T-cell (primary cell): ENCODE measurements around the gene LIM2. TPM values are rescaled to one million over a fixed set of nuclear protein-coding genes. Genes with fewer than 3 reads are reported as not detected.
"Not testable (repeated sequence)": the region's sequence is repeated elsewhere in the genome, so short reads cannot be mapped to it uniquely, and the experiment has no call there.

Experiments used
- ATAC-seq, 4 experiments: fragments of 200-7000 bp in 3 of 4; fragments of 150-1000 bp in 1 of 4; cut with Tn5 transposase; replicated peaks in 1 of 4; 1 replicate in 3 of 4; 2 replicates in 1 of 4; pipeline ENCODE4 v1.10.0; 2021; ENCODE audit warnings: moderate library complexity in 3 of 4, mild to moderate bottlenecking in 2 of 4, moderate number of reproducible peaks in 1 of 4
- CTCF ChIA-PET, 2 donors: fragments of 300-600 bp; sonication (Branson Sonifier 250); formaldehyde crosslinking; loops; one replicate each; lab custom pipeline; 2022; ENCODE audit warnings: antibody characterized with exemption in 2 of 2; lab: Charles Lee
- POLR2A ChIA-PET, 2 donors: fragments of 300-600 bp; sonication (Branson Sonifier 250); formaldehyde crosslinking; loops; one replicate each; lab custom pipeline; 2022; ENCODE audit warnings: antibody characterized with exemption in 2 of 2; lab: Charles Lee
- DNase-seq, 35 experiments: peaks; one replicate each; pipeline versions ENCODE4 v3.0.0 to v3.0.0-alpha.2; 2013 to 2023
- H3K27ac ChIP-seq: one replicate; pipeline ENCODE4 v1.5.1; 2013; ENCODE audit warnings: low read length
- H3K27me3 ChIP-seq, 2 experiments: replicated peaks in 1 of 2; 1 replicate in 1 of 2; 2 replicates in 1 of 2; pipeline versions ENCODE4 v1.6.1 to v1.7.0; 2013; ENCODE audit warnings: low read length in 1 of 2, mixed read lengths in 1 of 2; ENCODE audit not compliant: control insufficient read depth in 2 of 2, insufficient read depth in 2 of 2; ENCODE audit errors: extremely low read depth in 1 of 2
- H3K36me3 ChIP-seq, 2 donors: 1 replicate in 1 of 2; 2 replicates in 1 of 2; pipeline versions ENCODE4 v1.6.1 to v1.7.0; 2013; ENCODE audit warnings: low read length in 1 of 2; ENCODE audit not compliant: control insufficient read depth in 2 of 2, insufficient read depth in 1 of 2; ENCODE audit errors: extremely low read depth in 1 of 2
- H3K4me1 ChIP-seq, 2 experiments: 1 replicate in 1 of 2; 2 replicates in 1 of 2; pipeline versions ENCODE4 v1.6.1 to v1.7.0; 2013; ENCODE audit warnings: low read length in 2 of 2, mixed read lengths in 1 of 2; ENCODE audit not compliant: insufficient read depth in 2 of 2, control insufficient read depth in 1 of 2; ENCODE audit errors: extremely low read depth in 1 of 2
- H3K4me3 ChIP-seq, 2 donors: 1 replicate in 1 of 2; 2 replicates in 1 of 2; pipeline versions ENCODE4 v1.5.1 to v1.7.0; 2013; ENCODE audit warnings: mild to moderate bottlenecking in 2 of 2, low read length in 1 of 2, moderate library complexity in 1 of 2; ENCODE audit not compliant: control insufficient read depth in 1 of 2; ENCODE audit errors: extremely low read depth in 1 of 2
- H3K9me3 ChIP-seq: 2 replicates; pipeline ENCODE4 v1.7.0; 2013
- H3K27ac Mint-ChIP-seq, 2 donors: one replicate each; pipeline ENCODE4 v1.8.0; 2020 to 2021; ENCODE audit warnings: mild to moderate bottlenecking in 2 of 2, mixed read lengths in 2 of 2
- H3K27me3 Mint-ChIP-seq, 2 donors: one replicate each; pipeline ENCODE4 v1.8.0; 2021 to 2022; ENCODE audit warnings: mixed read lengths in 2 of 2
- H3K36me3 Mint-ChIP-seq: one replicate; pipeline ENCODE4 v1.8.0; 2021; ENCODE audit warnings: mixed read lengths
- H3K4me1 Mint-ChIP-seq, 3 donors: one replicate each; pipeline ENCODE4 v1.8.0; 2020 to 2022; ENCODE audit warnings: mixed read lengths in 3 of 3, mild to moderate bottlenecking in 1 of 3
- H3K4me3 Mint-ChIP-seq, 3 donors: one replicate each; pipeline ENCODE4 v1.8.0; 2020 to 2022; ENCODE audit warnings: mild to moderate bottlenecking in 3 of 3, mixed read lengths in 3 of 3, moderate library complexity in 3 of 3
- H3K9me3 Mint-ChIP-seq, 3 donors: one replicate each; pipeline ENCODE4 v1.8.0; 2020 to 2022; ENCODE audit warnings: mixed read lengths in 3 of 3
- WGBS: methylation state at CpG from one replicate; pipeline ENCODE4 v1.1.5; 2013; ENCODE audit warnings: missing lambda C conversion rate; ENCODE audit not compliant: insufficient coverage; 5-methylcytosine and 5-hydroxymethylcytosine counted together
- total RNA-seq, 35 experiments: library from RNA in 6 of 35; stranded (reverse) in 6 of 35; fragments of 120-200 nt in 1 of 35; gene quantifications; one replicate each; pipeline versions ENCODE4 v1.2.1 to v1.2.4 and lab custom pipeline; 2013 to 2026

The LIM2 gene
- total RNA-seq, 5 donors from 2014 or later (not counting 1 experiment from before 2014, with no cell fraction given): not detected

DNA sequence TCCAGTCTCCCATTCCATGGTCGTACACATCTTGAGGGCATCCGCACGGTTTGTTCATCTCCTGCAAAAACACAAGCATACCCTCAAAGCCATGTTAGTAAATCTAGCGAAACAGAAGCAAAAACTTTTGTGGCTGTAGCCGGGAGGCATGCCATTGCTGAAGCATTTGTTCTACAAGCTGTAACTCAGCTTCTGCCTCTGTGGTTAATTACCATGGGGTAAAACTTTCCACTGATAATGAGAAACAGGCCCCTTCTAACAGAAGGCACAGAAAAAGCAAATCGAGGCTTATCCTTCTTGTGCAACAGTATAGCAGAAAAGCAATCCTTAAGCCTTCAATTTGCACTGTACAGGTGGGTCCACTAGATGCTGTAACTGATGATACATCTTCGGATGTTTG is 12.2 kb upstream of the LIM2 start:
- POLR2A ChIA-PET: not testable (repeated sequence)
- CTCF ChIA-PET: interaction anchor here in 1 of 2 donors (0.7 kb wide), 1 partner anchor 19 kb away, joined by 6 read pairs; no protein-coding TSS in a partner anchor
- 85% methylated on average over 4 of the region's 7 CpGs for WGBS

GRCh38 chr19:51399231-51399630 is 11.5 kb upstream of the LIM2 start:
- H3K4me3 Mint-ChIP-seq: no peak overlapping the region
- H3K4me3 ChIP-seq: no peak overlapping the region
- peaks cover 0 to 17% of the 10 kb centered on the region in 2 experiments for H3K4me1 ChIP-seq
- no peak overlapping the region for H3K27ac ChIP-seq
- H3K27me3 ChIP-seq: no peaks in the 10 kb centered on the region
- H3K4me1 Mint-ChIP-seq: peaks cover 10 to 16% (median 11%) of the 10 kb centered on the region in 3 donors
- peaks cover 13% of the 10 kb centered on the region for H3K36me3 Mint-ChIP-seq
- no peaks in the 10 kb centered on the region for H3K36me3 ChIP-seq
- no CpG with 5 or more reads among the region's 5 CpGs for WGBS
- no peaks in the 10 kb centered on the region for H3K27me3 Mint-ChIP-seq
- peaks cover 2% of the 10 kb centered on the region for H3K9me3 ChIP-seq
- DNase-seq (no peak), ATAC-seq (no peak)
- no peak overlapping the region for H3K27ac Mint-ChIP-seq
- ChIA-PET POLR2A (no interaction called here), CTCF (interaction anchor here (0.6 to 0.7 kb wide), 2 partner anchors 18 to 20 kb away, joined by 5 to 6 read pairs; partner anchors contain the start of gene SIGLEC10 (in 1 of the 2))
- H3K9me3 Mint-ChIP-seq: peaks cover 6 to 20% (median 7%) of the 10 kb centered on the region in 3 donors

More for the DNA sequence above, 12.2 kb upstream of the LIM2 start:
- peaks cover 0 to 10% of the 10 kb centered on the region in 2 experiments for H3K4me1 ChIP-seq
- peaks cover 6 to 20% (median 7%) of the 10 kb centered on the region in 3 donors for H3K9me3 Mint-ChIP-seq
- peaks cover 13% of the 10 kb centered on the region for H3K36me3 Mint-ChIP-seq
- not testable (repeated sequence) for H3K4me1 Mint-ChIP-seq, DNase-seq, H3K4me3 Mint-ChIP-seq, H3K27ac Mint-ChIP-seq, ATAC-seq, H3K9me3 ChIP-seq, H3K27me3 ChIP-seq, H3K36me3 ChIP-seq, H3K4me3 ChIP-seq, H3K27me3 Mint-ChIP-seq, H3K27ac ChIP-seq

DNA sequence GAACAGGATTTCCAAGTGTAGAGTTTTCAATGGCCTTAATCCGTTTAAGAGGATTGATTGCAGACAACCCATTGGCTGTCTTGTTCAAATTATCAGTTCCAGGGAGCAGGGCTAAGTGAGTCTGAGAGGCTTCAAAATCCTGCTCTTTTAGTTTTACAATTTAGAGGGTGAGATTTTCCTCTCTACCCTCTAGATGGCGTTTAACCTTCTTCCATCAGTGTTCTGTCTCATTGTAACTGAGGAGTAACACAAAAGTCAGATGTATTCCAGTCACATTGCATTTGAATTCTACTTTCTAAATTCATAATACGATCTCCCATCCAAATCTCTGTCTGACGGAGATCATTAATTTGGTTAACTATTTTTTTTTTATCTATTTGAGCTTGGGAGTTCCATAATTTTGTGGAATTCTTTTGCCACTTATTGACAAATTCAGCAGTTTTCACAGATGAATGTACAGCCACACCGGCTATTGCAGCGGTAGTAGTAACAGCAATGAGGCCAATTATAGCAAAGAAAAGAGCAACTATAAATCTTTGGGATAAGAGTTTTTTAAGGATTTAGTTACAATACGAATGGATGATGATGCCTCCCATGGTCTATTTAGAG is 10.4 kb upstream of the LIM2 start:
- WGBS: no CpG with 5 or more reads among the region's 7 CpGs
- no peaks in the 10 kb centered on the region for H3K36me3 ChIP-seq
- peaks cover 6 to 14% (median 7%) of the 10 kb centered on the region in 3 donors for H3K9me3 Mint-ChIP-seq
- H3K4me3 ChIP-seq: no peak overlapping the region
- POLR2A ChIA-PET: no interaction called here
- no peak overlapping the region for H3K27ac ChIP-seq
- H3K4me1 ChIP-seq: peaks cover 3 to 25% of the 10 kb centered on the region in 2 experiments
- H3K36me3 Mint-ChIP-seq: peaks cover 8% of the 10 kb centered on the region
- peaks cover 2% of the 10 kb centered on the region for H3K9me3 ChIP-seq
- H3K27ac Mint-ChIP-seq: no peak overlapping the region
- H3K27me3 Mint-ChIP-seq: no peaks in the 10 kb centered on the region
- peak in 1 of 35 experiments; percentile 54 for DNase-seq
- H3K4me1 Mint-ChIP-seq: peaks cover 16 to 22% (median 17%) of the 10 kb centered on the region in 3 donors
- H3K27me3 ChIP-seq: no peaks in the 10 kb centered on the region
- CTCF ChIA-PET: interaction anchor here (0.6 to 0.8 kb wide), 4 partner anchors 10 to 82 kb away, joined by 3 to 8 read pairs (median 3); no protein-coding TSS in a partner anchor
- no peak overlapping the region for H3K4me3 Mint-ChIP-seq
- no peak for ATAC-seq

DNA sequence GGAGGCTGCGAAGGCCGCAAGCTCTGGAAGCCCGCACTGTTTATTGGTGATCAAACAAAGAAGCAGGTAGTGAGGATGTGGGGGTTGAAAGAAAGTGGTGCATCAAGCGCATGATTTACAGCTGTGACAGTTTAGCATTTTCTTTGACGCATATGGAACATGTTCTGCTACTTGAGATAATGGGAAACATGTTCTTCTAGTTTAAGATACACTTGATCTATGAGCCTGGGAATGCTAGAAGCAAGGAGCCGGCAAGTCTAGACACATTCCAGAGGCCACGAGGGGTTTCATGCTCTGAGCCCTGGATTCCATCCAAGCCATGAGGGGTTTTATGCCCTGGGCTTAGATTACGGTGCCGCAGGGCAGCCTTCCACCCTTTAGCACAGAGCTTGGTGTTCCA is 9.7 kb upstream of the LIM2 start:
- H3K27me3 Mint-ChIP-seq, ATAC-seq, H3K36me3 Mint-ChIP-seq, POLR2A ChIA-PET, H3K27ac ChIP-seq, H3K4me3 Mint-ChIP-seq, DNase-seq, H3K36me3 ChIP-seq, H3K9me3 ChIP-seq, H3K27me3 ChIP-seq, H3K9me3 Mint-ChIP-seq, H3K27ac Mint-ChIP-seq, H3K4me3 ChIP-seq: not testable (repeated sequence)
- 98% methylated on average over 6 of the region's 9 CpGs for WGBS
- H3K4me1 Mint-ChIP-seq: peaks cover 16 to 25% (median 20%) of the 10 kb centered on the region in 3 donors
- CTCF ChIA-PET: interaction anchor here (0.6 to 0.8 kb wide), 2 partner anchors 9 to 81 kb away, joined by 3 to 8 read pairs; no protein-coding TSS in a partner anchor
- H3K4me1 ChIP-seq: peaks cover 3 to 25% of the 10 kb centered on the region in 2 experiments

- no peak for DNase-seq
- no peaks in the 10 kb centered on the region for H3K36me3 Mint-ChIP-seq
- no peaks in the 10 kb centered on the region for H3K36me3 ChIP-seq
- CTCF ChIA-PET: interaction anchor here in 1 of 2 donors (0.7 to 1.1 kb wide), 2 partner anchors 8 to 29 kb away, joined by 4 read pairs; no protein-coding TSS in a partner anchor
- H3K4me1 ChIP-seq: peaks cover 3 to 26% of the 10 kb centered on the region in 2 experiments
- H3K9me3 ChIP-seq: no peaks in the 10 kb centered on the region
- POLR2A ChIA-PET: interaction anchor here in 1 of 2 donors (0.5 kb wide), 1 partner anchor 677 kb away, joined by 3 read pairs; no protein-coding TSS in a partner anchor
- H3K27ac ChIP-seq: no peak overlapping the region
- no peak overlapping the region for H3K4me3 Mint-ChIP-seq
- H3K9me3 Mint-ChIP-seq: no peaks in the 10 kb centered on the region
- no peak overlapping the region for H3K4me3 ChIP-seq
- H3K27me3 ChIP-seq: no peaks in the 10 kb centered on the region
- 100% methylated on average over 2 of the region's 2 CpGs for WGBS
- peaks cover 18 to 29% (median 23%) of the 10 kb centered on the region in 3 donors for H3K4me1 Mint-ChIP-seq
- no peak for ATAC-seq
- no peak overlapping the region for H3K27ac Mint-ChIP-seq
- no peaks in the 10 kb centered on the region for H3K27me3 Mint-ChIP-seq
Observed at GRCh38 chr19:51396175-51396574, 8.4 kb upstream of the LIM2 start.

DNA sequence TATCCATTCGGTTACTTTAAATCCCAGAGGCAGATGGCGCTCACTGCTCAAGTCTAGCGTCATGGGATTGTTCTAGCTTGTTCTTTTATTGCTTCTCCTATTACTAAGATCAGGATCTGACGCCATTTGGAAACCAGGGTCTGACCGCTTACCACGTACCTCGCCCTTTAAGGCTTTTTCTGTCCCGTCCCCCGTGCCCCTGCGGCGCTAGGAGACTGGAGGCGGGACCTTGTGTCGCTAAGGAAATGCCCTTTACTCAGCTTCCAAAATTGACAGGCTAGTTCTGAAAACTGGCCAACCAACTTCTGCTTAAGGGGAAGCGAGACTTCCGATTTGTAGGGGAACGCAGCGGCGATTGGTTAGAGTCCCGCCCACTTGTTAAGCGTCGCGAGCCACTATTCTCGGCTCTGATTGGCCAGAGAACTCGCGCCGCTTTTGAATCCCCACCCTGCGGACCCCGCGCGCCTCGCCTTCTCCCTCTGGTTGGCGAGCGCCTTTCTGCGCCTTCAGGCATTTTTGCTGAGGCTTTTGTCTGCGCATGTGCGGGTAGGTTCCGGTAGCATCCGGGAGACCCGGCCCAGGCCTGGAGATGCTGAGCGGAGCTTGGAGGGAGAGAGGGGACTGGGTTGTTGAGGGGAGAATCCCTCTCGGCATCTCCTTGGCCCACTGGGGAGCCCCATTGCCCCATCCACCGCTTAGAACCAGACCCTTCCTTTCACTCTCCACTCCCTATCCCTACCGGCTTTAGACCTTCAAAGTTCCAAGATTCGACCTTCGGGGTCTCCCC is 6.5 kb upstream of the LIM2 start:
- H3K27me3 Mint-ChIP-seq: no peaks in the 10 kb centered on the region
- no peaks in the 10 kb centered on the region for H3K36me3 ChIP-seq
- DNase-seq (peak; percentile 61 to 94 (median 82)), ATAC-seq (peak; percentile 95 to 96 (median 96))
- H3K4me3 ChIP-seq: peak overlapping the region; percentile 66
- H3K4me3 Mint-ChIP-seq: peak overlapping the region; percentile 75 to 84 (median 80)
- H3K9me3 Mint-ChIP-seq: no peaks in the 10 kb centered on the region
- CTCF ChIA-PET: interaction anchor here in 1 of 2 donors (0.7 to 1.0 kb wide), 4 partner anchors 25 to 77 kb away, joined by 3 to 5 read pairs (median 3); no protein-coding TSS in a partner anchor
- peak overlapping the region; percentile 88 to 90 for H3K27ac Mint-ChIP-seq
- H3K4me1 ChIP-seq: peaks cover 3 to 38% of the 10 kb centered on the region in 2 experiments
- 4% methylated on average over 35 of the region's 45 CpGs for WGBS
- H3K27me3 ChIP-seq: peaks cover 0 to 5% of the 10 kb centered on the region in 2 experiments
- peaks cover 22 to 34% (median 25%) of the 10 kb centered on the region in 3 donors for H3K4me1 Mint-ChIP-seq
- H3K9me3 ChIP-seq: no peaks in the 10 kb centered on the region
- POLR2A ChIA-PET: interaction anchor here in 1 of 2 donors (0.6 to 1.5 kb wide), 2 partner anchors 22 to 30 kb away, joined by 3 to 4 read pairs; partner anchors contain the start of gene NKG7
- H3K27ac ChIP-seq: peak overlapping the region; percentile 82
- H3K36me3 Mint-ChIP-seq: no peaks in the 10 kb centered on the region
